HEK293 (cell line): ENCODE data around the gene SEC63.

Source experiments
- CTCF ChIA-PET: fragments of 350-600 bp; formaldehyde crosslinking; extraction: SDS; loops from one replicate; lab custom pipeline; 2021; ENCODE audit warnings: antibody characterized with exemption; lab: Yijun Ruan, JAX
- POLR2A ChIA-PET: fragments of 300-600 bp; formaldehyde crosslinking; extraction: SDS; loops from one replicate; lab custom pipeline; 2020; ENCODE audit warnings: antibody characterized with exemption, inconsistent platforms; lab: Yijun Ruan, JAX
- H3K27ac ChIP-seq: fragments of 200-500 bp; sonication (Bioruptor generic); 2 replicates; pipeline ENCODE4 v1.5.1; 2014; ENCODE audit warnings: low read depth, low read length, control low read depth, inconsistent platforms; ENCODE audit errors: extremely low read depth
- H3K36me3 ChIP-seq, 2 experiments: fragments of 200-500 bp in 1 of 2; sonication (Bioruptor generic) in 1 of 2; 1 replicate in 1 of 2; 2 replicates in 1 of 2; pipeline ENCODE4 v1.5.1; 2014 to 2017; ENCODE audit warnings: inconsistent platforms in 2 of 2, low read length in 2 of 2; ENCODE audit not compliant: control insufficient read depth in 2 of 2, insufficient read depth in 1 of 2
- H3K4me1 ChIP-seq: fragments of 200-500 bp; sonication (Bioruptor generic); 2 replicates; pipeline ENCODE4 v1.5.1; 2014; ENCODE audit warnings: mild to moderate bottlenecking, low read length, inconsistent platforms; ENCODE audit not compliant: control insufficient read depth, insufficient read depth
- H3K4me3 ChIP-seq: 2 replicates; pipeline ENCODE4 v1.5.1; 2011; ENCODE audit warnings: low read depth, mild to moderate bottlenecking, control low read depth, low read length, moderate library complexity
- H3K9me3 ChIP-seq: fragments of 200-500 bp; sonication (Bioruptor generic); 2 replicates; pipeline ENCODE4 v1.5.1; 2014; ENCODE audit warnings: low read depth, low read length, inconsistent platforms; ENCODE audit not compliant: control insufficient read depth, insufficient read depth
- GFI1B ChIP-seq: fragments of 450-650 bp; formaldehyde crosslinking; IDR thresholded peaks from 2 replicates; pipeline ENCODE4 v1.5.1; 2016; ENCODE audit warnings: missing biosample characterization, missing genetic modification characterization
- GLI2 ChIP-seq: fragments of 450-650 bp; formaldehyde crosslinking; IDR thresholded peaks from 2 replicates; pipeline ENCODE4; 2017; ENCODE audit warnings: missing biosample characterization, missing genetic modification characterization, low read depth, borderline replicate concordance
- MZF1 ChIP-seq: fragments of 450-650 bp; formaldehyde crosslinking; IDR thresholded peaks from 2 replicates; pipeline ENCODE4 v1.5.1; 2017; ENCODE audit warnings: missing biosample characterization, missing genetic modification characterization, borderline replicate concordance
- PRDM1 ChIP-seq: fragments of 450-650 bp; formaldehyde crosslinking; IDR thresholded peaks from 2 replicates; pipeline ENCODE4; 2016; ENCODE audit warnings: missing biosample characterization, missing genetic modification characterization
- SCRT1 ChIP-seq: fragments of 450-650 bp; formaldehyde crosslinking; IDR thresholded peaks from 2 replicates; pipeline ENCODE4 v1.5.1; 2016; ENCODE audit warnings: missing biosample characterization, missing genetic modification characterization, borderline replicate concordance
- ZBTB17 ChIP-seq: fragments of 450-650 bp; formaldehyde crosslinking; IDR thresholded peaks from 2 replicates; pipeline ENCODE4 v1.5.1; 2016; ENCODE audit warnings: missing biosample characterization, missing genetic modification characterization
- ZBTB20 ChIP-seq: fragments of 450-650 bp; formaldehyde crosslinking; IDR thresholded peaks from 2 replicates; pipeline ENCODE4 v1.5.1; 2016; ENCODE audit warnings: missing biosample characterization, missing genetic modification characterization
- ZFP41 ChIP-seq: fragments of 450-650 bp; formaldehyde crosslinking; IDR thresholded peaks from 2 replicates; pipeline ENCODE4 v1.5.1; 2016; ENCODE audit warnings: missing biosample characterization, missing genetic modification characterization, borderline replicate concordance
- ZNF133 ChIP-seq: fragments of 450-650 bp; formaldehyde crosslinking; IDR thresholded peaks from 2 replicates; pipeline ENCODE4 v1.5.1; 2016; ENCODE audit warnings: missing biosample characterization, missing genetic modification characterization
- ZNF16 ChIP-seq: fragments of 450-650 bp; formaldehyde crosslinking; IDR thresholded peaks from 2 replicates; pipeline ENCODE4 v1.5.1; 2016; ENCODE audit warnings: low read depth, missing biosample characterization, missing genetic modification characterization
- ZNF184 ChIP-seq: fragments of 450-650 bp; IDR thresholded peaks from 2 replicates; pipeline ENCODE4 v1.5.1; 2018; ENCODE audit warnings: missing biosample characterization, mild to moderate bottlenecking, missing genetic modification characterization
- ZNF202 ChIP-seq: fragments of 450-650 bp; formaldehyde crosslinking; IDR thresholded peaks from 2 replicates; pipeline ENCODE4 v1.5.1; 2016; ENCODE audit warnings: missing biosample characterization, missing genetic modification characterization, borderline replicate concordance
- ZNF23 ChIP-seq: fragments of 450-650 bp; formaldehyde crosslinking; IDR thresholded peaks from 2 replicates; pipeline ENCODE4 v1.5.1; 2016; ENCODE audit warnings: missing biosample characterization, missing genetic modification characterization, borderline replicate concordance
- ZNF239 ChIP-seq: fragments of 450-650 bp; formaldehyde crosslinking; IDR thresholded peaks from 2 replicates; pipeline ENCODE4 v1.5.1; 2016; ENCODE audit warnings: missing biosample characterization, missing genetic modification characterization
- ZNF248 ChIP-seq: fragments of 450-650 bp; formaldehyde crosslinking; IDR thresholded peaks from 2 replicates; pipeline ENCODE4 v1.5.1; 2017; ENCODE audit warnings: missing biosample characterization, missing genetic modification characterization
- ZNF302 ChIP-seq: fragments of 450-650 bp; formaldehyde crosslinking; IDR thresholded peaks from 2 replicates; pipeline ENCODE4 v1.5.1; 2016; ENCODE audit warnings: missing biosample characterization, missing genetic modification characterization, low read depth
- ZNF37A ChIP-seq: fragments of 450-650 bp; IDR thresholded peaks from 2 replicates; pipeline ENCODE4 v1.5.1; 2018; ENCODE audit warnings: missing biosample characterization, missing genetic modification characterization
- ZNF391 ChIP-seq: fragments of 450-650 bp; formaldehyde crosslinking; IDR thresholded peaks from 2 replicates; pipeline ENCODE4 v1.5.1; 2016; ENCODE audit warnings: low read depth, missing biosample characterization, missing genetic modification characterization, borderline replicate concordance
- ZNF433 ChIP-seq: fragments of 450-650 bp; formaldehyde crosslinking; IDR thresholded peaks from 2 replicates; pipeline ENCODE4 v1.5.1; 2016; ENCODE audit warnings: missing biosample characterization, missing genetic modification characterization, low read depth
- ZNF48 ChIP-seq: fragments of 450-650 bp; formaldehyde crosslinking; IDR thresholded peaks from 2 replicates; pipeline ENCODE4 v1.5.1; 2016; ENCODE audit warnings: missing biosample characterization, missing genetic modification characterization
- ZNF626 ChIP-seq: fragments of 450-650 bp; sonication (Bioruptor Pico); formaldehyde crosslinking; IDR thresholded peaks from 2 replicates; pipeline ENCODE4 v1.5.1; 2018; ENCODE audit warnings: missing biosample characterization, missing genetic modification characterization, inconsistent platforms
- ZNF654 ChIP-seq: fragments of 450-650 bp; formaldehyde crosslinking; IDR thresholded peaks from 2 replicates; pipeline ENCODE4 v1.5.1; 2016; ENCODE audit warnings: low read depth, missing biosample characterization, missing genetic modification characterization
- ZNF692 ChIP-seq: fragments of 450-650 bp; formaldehyde crosslinking; IDR thresholded peaks from 2 replicates; pipeline ENCODE4 v1.5.1; 2016; ENCODE audit warnings: missing biosample characterization, missing genetic modification characterization
- ZNF701 ChIP-seq: fragments of 450-650 bp; formaldehyde crosslinking; IDR thresholded peaks from 2 replicates; pipeline ENCODE4 v1.5.1; 2016; ENCODE audit warnings: missing biosample characterization, missing genetic modification characterization
- ZSCAN23 ChIP-seq: fragments of 450-650 bp; formaldehyde crosslinking; IDR thresholded peaks from 2 replicates; pipeline ENCODE4 v1.5.1; 2016; ENCODE audit warnings: missing biosample characterization, missing genetic modification characterization
- TF ChIP-seq, protein P1 (sequence below): fragments of 450-650 bp; formaldehyde crosslinking; IDR thresholded peaks from 2 replicates; pipeline ENCODE4 v1.5.1; 2016; ENCODE audit warnings: missing biosample characterization, missing genetic modification characterization

The SEC63 gene

GRCh38 chr6:107931894-107932293 is 26.1 kb downstream of the SEC63 start:
- Histone ChIP-seq H3K36me3 (peaks cover 0 to 11% of the 10 kb centered on the region in 2 experiments; a peak in 2 of 3 replicates), H3K27ac (no peak overlapping the region), H3K4me1 (peaks cover 6% of the 10 kb centered on the region), H3K9me3 (no peaks in the 10 kb centered on the region)
- POLR2A ChIA-PET, result no interaction called here
- CTCF ChIA-PET, result interaction anchor here (0.7 to 1.0 kb wide), 2 partner anchors 84 to 1133 kb away, joined by 3 to 5 read pairs; no protein-coding TSS in a partner anchor
- TF ChIP-seq GFI1B (tag by site-specific recombination) (no peak), ZNF184 (no peak), GLI2 (no peak), ZNF239 (no peak), PRDM1 (tag by site-specific recombination) (no peak), ZNF23 (no peak), ZNF48 (tag by site-specific recombination) (no peak), ZNF626 (tag by site-specific recombination) (no peak), ZFP41 (tag by site-specific recombination) (no peak), ZNF701 (no peak), MZF1 (tag by site-specific recombination) (no peak), ZNF654 (tag by site-specific recombination) (no peak)
- TF ChIP-seq, all 188 proteins: peak for 0
- no peak overlapping the region for H3K4me3 ChIP-seq

- Histone ChIP-seq H3K9me3 (no peaks in the 10 kb centered on the region), H3K4me3 (no peak overlapping the region), H3K4me1 (peaks cover 6% of the 10 kb centered on the region), H3K36me3 (peaks cover 11 to 18% of the 10 kb centered on the region in 2 experiments), H3K27ac (no peak overlapping the region)
- TF ChIP-seq ZNF302 (tag by site-specific recombination) (no peak), ZNF248 (tag by site-specific recombination) (no peak), ZNF433 (tag by site-specific recombination) (no peak), ZNF37A (tag by site-specific recombination) (no peak), ZBTB20 (tag by site-specific recombination) (no peak), ZNF133 (tag by site-specific recombination) (no peak), ZBTB17 (no peak), ZSCAN23 (tag by site-specific recombination) (no peak), ZNF626 (tag by site-specific recombination) (no peak), ZNF692 (tag by site-specific recombination) (no peak), SCRT1 (tag by site-specific recombination) (no peak), ZNF16 (tag by site-specific recombination) (no peak), ZNF202 (tag by site-specific recombination) (no peak), ZNF391 (tag by site-specific recombination) (no peak)
- TF ChIP-seq, protein P1, sequence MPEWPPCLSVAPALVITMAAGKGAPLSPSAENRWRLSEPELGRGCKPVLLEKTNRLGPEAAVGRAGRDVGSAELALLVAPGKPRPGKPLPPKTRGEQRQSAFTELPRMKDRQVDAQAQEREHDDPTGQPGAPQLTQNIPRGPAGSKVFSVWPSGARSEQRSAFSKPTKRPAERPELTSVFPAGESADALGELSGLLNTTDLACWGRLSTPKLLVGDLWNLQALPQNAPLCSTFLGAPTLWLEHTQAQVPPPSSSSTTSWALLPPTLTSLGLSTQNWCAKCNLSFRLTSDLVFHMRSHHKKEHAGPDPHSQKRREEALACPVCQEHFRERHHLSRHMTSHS (tag by site-specific recombination), result no peak
- POLR2A ChIA-PET, result no interaction called here
- CTCF ChIA-PET, result interaction anchor here (0.7 kb wide), 1 partner anchor 1843 kb away, joined by 4 read pairs; the partner anchor contains the start of gene PRDM1
These were observed 29.0 kb downstream of the SEC63 start for GRCh38 chr6:107928984-107929383.
